CD14-positive monocyte (primary cell): ENCODE measurements around the gene IER3IP1. TPM values are rescaled to one million over a fixed set of nuclear protein-coding genes. Genes with fewer than 3 reads are reported as not detected.

ENCODE experiments used
- DNase-seq, 3 donors: peaks; one replicate each; pipeline ENCODE4 v3.0.0-alpha.2; 2011 to 2022
- H2AFZ ChIP-seq: 2 replicates; pipeline ENCODE4 v1.6.0; 2012; ENCODE audit warnings: mild to moderate bottlenecking, low read depth, low read length, inconsistent platforms; ENCODE audit not compliant: insufficient read depth, poor library complexity, severe bottlenecking
- H3K27ac ChIP-seq, 2 donors: 1 replicate in 1 of 2; 2 replicates in 1 of 2; pipeline ENCODE4 v1.5.1; 2012 to 2013; ENCODE audit warnings: low read length in 2 of 2, control low read depth in 1 of 2, inconsistent platforms in 1 of 2, low read depth in 1 of 2, mild to moderate bottlenecking in 1 of 2
- H3K27me3 ChIP-seq, 2 donors: one replicate each; pipeline versions ENCODE4 v1.6.0 to v1.6.1; 2011 to 2013; ENCODE audit warnings: low read length in 2 of 2; ENCODE audit not compliant: control insufficient read depth in 2 of 2, insufficient read depth in 2 of 2
- H3K36me3 ChIP-seq, 2 donors: replicated peaks in 1 of 2; 1 replicate in 1 of 2; 2 replicates in 1 of 2; pipeline versions ENCODE4 v1.5.1 to v1.6.1; 2012 to 2013; ENCODE audit warnings: low read length in 2 of 2, control low read depth in 1 of 2, inconsistent platforms in 1 of 2, mild to moderate bottlenecking in 1 of 2; ENCODE audit not compliant: insufficient read depth in 2 of 2, control insufficient read depth in 1 of 2
- H3K4me1 ChIP-seq, 2 donors: 1 replicate in 1 of 2; 2 replicates in 1 of 2; pipeline versions ENCODE4 v1.5.1 to v1.6.1; 2012 to 2013; ENCODE audit warnings: low read length in 2 of 2, control low read depth in 1 of 2, inconsistent platforms in 1 of 2, mild to moderate bottlenecking in 1 of 2, moderate library complexity in 1 of 2; ENCODE audit not compliant: insufficient read depth in 2 of 2, control insufficient read depth in 1 of 2
- H3K4me2 ChIP-seq: replicated peaks from 2 replicates; pipeline ENCODE3; 2012; ENCODE audit warnings: low read length, moderate library complexity, mild to moderate bottlenecking; ENCODE audit not compliant: poor library complexity, severe bottlenecking; ENCODE audit errors: extremely low read depth
- H3K4me3 ChIP-seq, 3 experiments: fragments of 200-600 bp in 1 of 3; sonication (generic) in 1 of 3; replicated peaks in 1 of 3; 1 replicate in 2 of 3; 2 replicates in 1 of 3; pipeline ENCODE4 v1.5.1; 2011 to 2013; ENCODE audit warnings: low read length in 3 of 3, mild to moderate bottlenecking in 3 of 3, control low read depth in 2 of 3, low read depth in 2 of 3, inconsistent platforms in 1 of 3, moderate library complexity in 1 of 3
- H3K79me2 ChIP-seq: 2 replicates; pipeline ENCODE4 v1.6.0; 2012; ENCODE audit warnings: mild to moderate bottlenecking, control low read depth, inconsistent platforms, low read length, moderate library complexity; ENCODE audit not compliant: insufficient read depth
- H3K9ac ChIP-seq: 2 replicates; pipeline ENCODE4 v1.6.0; 2017; ENCODE audit warnings: low read length, mild to moderate bottlenecking; ENCODE audit not compliant: insufficient read depth, poor library complexity, severe bottlenecking
- H3K9me3 ChIP-seq, 2 donors: replicated peaks in 1 of 2; 1 replicate in 1 of 2; 2 replicates in 1 of 2; pipeline versions ENCODE4 v1.5.1 to v1.6.1; 2012 to 2013; ENCODE audit warnings: low read length in 2 of 2, control low read depth in 1 of 2; ENCODE audit not compliant: control insufficient read depth in 1 of 2, insufficient read depth in 1 of 2
- H4K20me1 ChIP-seq: 2 replicates; pipeline ENCODE4 v1.6.0; 2012; ENCODE audit warnings: mild to moderate bottlenecking, low read length, control low read depth, moderate library complexity; ENCODE audit not compliant: insufficient read depth
- H3K27ac Mint-ChIP-seq, 7 donors: one replicate each; pipeline ENCODE4 v1.8.0; 2020; ENCODE audit warnings: mild to moderate bottlenecking in 7 of 7, mixed read lengths in 7 of 7, moderate library complexity in 6 of 7, inconsistent platforms in 2 of 7
- H3K27me3 Mint-ChIP-seq, 3 donors: one replicate each; pipeline ENCODE4 v1.8.0; 2021 to 2022; ENCODE audit warnings: low read depth in 3 of 3, mild to moderate bottlenecking in 3 of 3, mixed read lengths in 3 of 3, moderate library complexity in 3 of 3, inconsistent platforms in 1 of 3
- H3K36me3 Mint-ChIP-seq, 2 donors: one replicate each; pipeline ENCODE4 v1.8.0; 2020; ENCODE audit warnings: mixed read lengths in 2 of 2, inconsistent platforms in 1 of 2, mild to moderate bottlenecking in 1 of 2
- H3K4me1 Mint-ChIP-seq: one replicate; pipeline ENCODE4 v1.8.0; 2020; ENCODE audit warnings: mild to moderate bottlenecking, mixed read lengths
- H3K4me3 Mint-ChIP-seq, 2 donors: one replicate each; pipeline ENCODE4 v1.8.0; 2020; ENCODE audit warnings: mild to moderate bottlenecking in 2 of 2, mixed read lengths in 2 of 2, moderate library complexity in 1 of 2
- H3K9me3 Mint-ChIP-seq, 7 donors: one replicate each; pipeline ENCODE4 v1.8.0; 2020 to 2022; ENCODE audit warnings: mixed read lengths in 7 of 7, mild to moderate bottlenecking in 6 of 7, moderate library complexity in 6 of 7, inconsistent platforms in 2 of 7
- CTCF ChIP-seq: fragments of 200-600 bp; IDR thresholded peaks from one replicate; pipeline ENCODE4 v1.8.0; 2022; ENCODE audit warnings: antibody characterized with exemption, mild to moderate bottlenecking
- WGBS: methylation state at CpG from one replicate; pipeline ENCODE4 v1.1.5; 2013; ENCODE audit warnings: missing lambda C conversion rate; ENCODE audit not compliant: insufficient coverage; 5-methylcytosine and 5-hydroxymethylcytosine counted together
- intact Hi-C, 2 donors: fragments of 100-400 bp; cut with micrococcal nuclease; formaldehyde crosslinking; loops; one replicate each; pipeline versions ENCODE4 v1.15.0 to v1.15.1; 2023
- polyA plus RNA-seq, 3 donors: library from polyadenylated mRNA; depleted of rRNA in 1 of 3; unstranded in 2 of 3; stranded (reverse) in 1 of 3; fragments of 300-500 nt in 2 of 3; fragments of >200 nt in 1 of 3; fragmentation: Illumina TruSeq in 2 of 3; gene quantifications; 1 replicate in 2 of 3; 2 replicates in 1 of 3; pipeline ENCODE4 v1.2.3, GENCODE V29; 2012 to 2021

Gene IER3IP1
- polyA plus RNA-seq, 3 donors, result 3.8 to 17.2 (median 14.4) TPM

- H3K9ac ChIP-seq, result no peak overlapping the region
- H3K36me3 ChIP-seq, result no peaks in the 10 kb centered on the region
- peaks cover 95% of the 10 kb centered on the region for H3K79me2 ChIP-seq
- Mint-ChIP-seq H3K36me3 (peaks cover 5 to 15% of the 10 kb centered on the region in 2 donors), H3K4me3 (no peak overlapping the region), H3K27ac (no peak overlapping the region), H3K9me3 (no peaks in the 10 kb centered on the region), H3K27me3 (no peaks in the 10 kb centered on the region), H3K4me1 (no peaks in the 10 kb centered on the region)
- H3K27me3 ChIP-seq, result no peaks in the 10 kb centered on the region
- peaks cover 38% of the 10 kb centered on the region for H4K20me1 ChIP-seq
- no peaks in the 10 kb centered on the region for H3K9me3 ChIP-seq
- TF ChIP-seq CTCF, result no peak
- intact Hi-C loops, result no loop called here
- H3K27ac ChIP-seq, result no peak overlapping the region
- no peaks in the 10 kb centered on the region for H3K4me1 ChIP-seq
- no peak overlapping the region for H3K4me3 ChIP-seq
- H2AFZ ChIP-seq, result no peak overlapping the region
- DNase-seq, result no peak
- H3K4me2 ChIP-seq, result no peak overlapping the region
Measured at GRCh38 chr18:47168509-47168908, 7.7 kb downstream of the IER3IP1 start.

- Mint-ChIP-seq H3K27me3 (no peaks in the 10 kb centered on the region), H3K4me1 (no peaks in the 10 kb centered on the region), H3K27ac (no peak overlapping the region), H3K36me3 (peaks cover 7 to 15% of the 10 kb centered on the region in 2 donors), H3K9me3 (no peaks in the 10 kb centered on the region), H3K4me3 (no peak overlapping the region)
- Histone ChIP-seq H3K36me3 (no peaks in the 10 kb centered on the region), H3K4me3 (no peak overlapping the region), H3K27me3 (no peaks in the 10 kb centered on the region), H2AFZ (no peak overlapping the region), H3K79me2 (peaks cover 95% of the 10 kb centered on the region), H3K9ac (no peak overlapping the region), H4K20me1 (peaks cover 39% of the 10 kb centered on the region), H3K4me1 (no peaks in the 10 kb centered on the region), H3K9me3 (no peaks in the 10 kb centered on the region), H3K4me2 (no peak overlapping the region), H3K27ac (no peak overlapping the region)
- TF ChIP-seq CTCF, result no peak
- 100% methylated on average over 1 of the region's 2 CpGs for WGBS
- intact Hi-C loops, result no loop called here
- DNase-seq, result no peak
Measured at GRCh38 chr18:47166294-47166693, 9.9 kb downstream of the IER3IP1 start.
